Colonic mucosa (tissue), 4 donors: Measurements from ENCODE around the gene SAMD14. TPM values are rescaled to one million over a fixed set of nuclear protein-coding genes. Genes with fewer than 3 reads are reported as not detected.

ENCODE experiments used
- DNase-seq: peaks from one replicate; pipeline ENCODE4 v3.0.0-alpha.2; 2020
- H3K27ac ChIP-seq: fragments of 200-600 bp; one replicate; pipeline ENCODE4 v1.8.0; 2021
- H3K27me3 ChIP-seq: fragments of 200-600 bp; one replicate; pipeline ENCODE4 v1.8.0; 2021
- H3K36me3 ChIP-seq: fragments of 200-600 bp; one replicate; pipeline ENCODE4 v1.8.0; 2021
- H3K4me1 ChIP-seq: fragments of 200-600 bp; one replicate; pipeline ENCODE4 v1.8.0; 2021; ENCODE audit warnings: mild to moderate bottlenecking
- H3K4me3 ChIP-seq: fragments of 200-600 bp; one replicate; pipeline ENCODE4 v1.8.0; 2021
- H3K9ac ChIP-seq, 2 donors: one replicate each; pipeline ENCODE4 v1.7.0; 2013; ENCODE audit warnings: control low read depth in 2 of 2, low read depth in 2 of 2, low read length in 2 of 2
- H3K9me3 ChIP-seq: fragments of 200-600 bp; one replicate; pipeline ENCODE4 v1.8.0; 2021
- intact Hi-C: fragments of 100-400 bp; cut with DNase I; formaldehyde crosslinking; loops from one replicate; pipeline ENCODE4 v1.14.1; 2022
- total RNA-seq, 2 donors: library from RNA; stranded (reverse); fragmentation: NEBNext Ultra II Directional in 1 of 2; extraction: Animal tissue kit (Norgen Biotek cat#: 25700) in 1 of 2; gene quantifications; one replicate each; pipeline ENCODE4 v1.2.1, GENCODE V29; 2021
- TF ChIP-seq, protein P1 (sequence below): fragments of 200-600 bp; IDR thresholded peaks from one replicate; pipeline ENCODE4 v1.8.0; 2022; ENCODE audit warnings: antibody characterized with exemption, mild to moderate bottlenecking
- donor health status: healthy.
- donor health status: DM: no; HTN: no; CAD: no.
- donor health status: DM: no; HTN: no; CAD: no.

SAMD14 gene
- total RNA-seq, 2 donors from 2014 or later, result 0.77 to 2.3 TPM

DNA sequence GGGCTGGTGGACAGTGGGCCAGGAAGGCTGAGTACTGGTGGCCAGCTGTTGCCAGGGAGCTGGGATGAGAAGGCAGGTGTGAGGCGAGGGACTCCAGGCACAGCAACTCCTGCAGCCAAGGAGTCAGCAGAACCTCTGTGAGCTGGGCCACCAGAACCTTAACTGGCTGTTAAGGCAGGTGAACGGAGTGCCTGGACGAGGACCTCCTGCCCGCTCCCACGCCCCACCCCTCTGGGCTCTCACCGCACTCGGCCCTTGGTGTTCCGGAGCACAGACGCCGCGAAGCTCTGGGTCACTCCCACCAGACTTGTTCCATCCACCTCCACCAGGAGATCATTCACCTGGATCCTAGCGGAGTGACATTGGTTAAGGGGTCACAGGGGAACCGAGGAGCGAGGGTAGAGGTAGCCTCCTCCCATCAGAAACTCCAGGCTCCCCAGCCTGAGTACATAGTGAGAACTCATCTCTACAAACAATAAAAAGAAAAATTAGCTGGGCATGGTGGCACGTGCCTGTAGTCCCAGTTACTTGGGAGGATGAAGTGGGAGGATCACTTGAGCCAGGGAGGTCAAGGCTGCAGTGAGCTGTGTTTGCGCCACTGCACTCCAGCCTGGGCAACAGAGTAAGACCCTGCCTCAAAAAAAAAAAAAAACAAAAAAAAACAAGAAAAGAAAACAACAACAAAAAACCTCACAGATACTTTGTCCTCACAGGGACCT is 11.2 kb upstream of the SAMD14 start:
- Histone ChIP-seq H3K9ac (no peak overlapping the region), H3K36me3 (peaks cover 14% of the 10 kb centered on the region), H3K4me3 (no peak overlapping the region), H3K4me1 (no peaks in the 10 kb centered on the region), H3K27ac (no peak overlapping the region), H3K9me3 (no peaks in the 10 kb centered on the region), H3K27me3 (no peaks in the 10 kb centered on the region)
- TF ChIP-seq, protein P1, sequence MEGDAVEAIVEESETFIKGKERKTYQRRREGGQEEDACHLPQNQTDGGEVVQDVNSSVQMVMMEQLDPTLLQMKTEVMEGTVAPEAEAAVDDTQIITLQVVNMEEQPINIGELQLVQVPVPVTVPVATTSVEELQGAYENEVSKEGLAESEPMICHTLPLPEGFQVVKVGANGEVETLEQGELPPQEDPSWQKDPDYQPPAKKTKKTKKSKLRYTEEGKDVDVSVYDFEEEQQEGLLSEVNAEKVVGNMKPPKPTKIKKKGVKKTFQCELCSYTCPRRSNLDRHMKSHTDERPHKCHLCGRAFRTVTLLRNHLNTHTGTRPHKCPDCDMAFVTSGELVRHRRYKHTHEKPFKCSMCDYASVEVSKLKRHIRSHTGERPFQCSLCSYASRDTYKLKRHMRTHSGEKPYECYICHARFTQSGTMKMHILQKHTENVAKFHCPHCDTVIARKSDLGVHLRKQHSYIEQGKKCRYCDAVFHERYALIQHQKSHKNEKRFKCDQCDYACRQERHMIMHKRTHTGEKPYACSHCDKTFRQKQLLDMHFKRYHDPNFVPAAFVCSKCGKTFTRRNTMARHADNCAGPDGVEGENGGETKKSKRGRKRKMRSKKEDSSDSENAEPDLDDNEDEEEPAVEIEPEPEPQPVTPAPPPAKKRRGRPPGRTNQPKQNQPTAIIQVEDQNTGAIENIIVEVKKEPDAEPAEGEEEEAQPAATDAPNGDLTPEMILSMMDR, result no peak
- no peak for DNase-seq
- intact Hi-C loops, result no loop called here

DNA sequence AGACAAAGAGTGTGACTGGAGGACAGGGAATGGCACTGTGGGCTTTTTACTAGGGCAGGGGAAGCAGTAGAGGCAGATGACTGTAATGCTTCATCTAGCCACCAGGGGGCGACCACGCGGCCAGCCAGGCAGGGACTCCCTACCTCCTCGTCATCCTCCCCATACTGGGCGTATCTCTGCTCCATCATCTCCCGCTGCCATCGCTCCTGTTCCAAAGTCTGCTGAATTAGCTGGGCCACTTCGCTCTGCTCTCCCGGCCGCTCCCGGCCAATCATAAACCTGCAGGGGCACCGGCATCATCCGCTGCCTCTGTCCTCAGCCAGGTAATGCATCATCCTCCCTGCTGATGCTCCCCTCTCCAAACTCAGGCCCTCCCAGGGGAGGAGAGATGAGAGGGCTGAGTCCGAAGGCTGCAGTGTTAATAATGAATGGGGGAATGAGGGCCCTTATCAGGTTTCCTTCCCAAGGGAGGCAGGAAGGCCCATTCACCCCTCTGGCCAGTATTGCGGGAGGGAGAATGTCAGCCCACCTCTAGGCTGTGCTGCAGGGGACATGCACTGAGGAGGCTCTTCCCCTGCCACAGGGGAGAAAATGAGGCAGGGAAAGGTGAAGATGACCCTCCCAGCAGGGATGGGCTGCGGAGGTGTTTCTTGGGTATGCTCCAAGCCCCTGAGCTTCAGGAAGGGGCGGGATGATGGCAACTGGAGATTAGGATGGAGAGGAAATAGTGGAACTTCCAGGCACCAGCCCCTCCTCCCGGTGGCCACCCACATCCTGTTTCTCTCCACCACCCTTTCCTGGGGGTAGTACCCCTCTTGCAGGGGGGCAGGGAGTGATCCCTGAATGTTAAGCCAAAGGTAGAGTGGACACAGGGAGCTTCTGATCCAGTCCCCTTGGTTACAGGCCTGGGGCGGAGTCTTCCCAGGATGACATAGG is 10.3 kb upstream of the SAMD14 start:
- H3K27ac ChIP-seq, result no peak overlapping the region
- H3K36me3 ChIP-seq, result peaks cover 14% of the 10 kb centered on the region
- intact Hi-C loops, result no loop called here
- no peaks in the 10 kb centered on the region for H3K9me3 ChIP-seq
- peak; percentile 88 for DNase-seq
- no peaks in the 10 kb centered on the region for H3K4me1 ChIP-seq
- no peaks in the 10 kb centered on the region for H3K27me3 ChIP-seq
- H3K9ac ChIP-seq, result no peak overlapping the region
- TF ChIP-seq, protein P1, result peak; percentile 89
- H3K4me3 ChIP-seq, result no peak overlapping the region

GRCh38 chr17:50139185-50139783 is 9.3 kb upstream of the SAMD14 start:
- Histone ChIP-seq H3K27ac (no peak overlapping the region), H3K27me3 (no peaks in the 10 kb centered on the region), H3K4me3 (no peak overlapping the region), H3K9ac (no peak overlapping the region), H3K36me3 (peaks cover 14% of the 10 kb centered on the region), H3K4me1 (no peaks in the 10 kb centered on the region), H3K9me3 (no peaks in the 10 kb centered on the region)
- intact Hi-C loops, result no loop called here
- TF ChIP-seq, protein P1, result no peak
- no peak for DNase-seq

GRCh38 chr17:50137042-50137441 is 7.1 kb upstream of the SAMD14 start:
- Histone ChIP-seq H3K27ac (no peak overlapping the region), H3K36me3 (peaks cover 14% of the 10 kb centered on the region)
- intact Hi-C loops, result no loop called here

More at GRCh38 chr17:50137042-50137441, 7.1 kb upstream of the SAMD14 start:
- Histone ChIP-seq H3K9me3 (no peaks in the 10 kb centered on the region), H3K4me3 (no peak overlapping the region), H3K4me1 (no peaks in the 10 kb centered on the region), H3K9ac (no peak overlapping the region), H3K27me3 (no peaks in the 10 kb centered on the region)
- TF ChIP-seq, protein P1, result no peak
- no peak for DNase-seq
